Measurements from ENCODE around the gene BCAN. TPM values are rescaled to one million over a fixed set of nuclear protein-coding genes. Genes with fewer than 3 reads are reported as not detected.

Gene BCAN
- total RNA-seq, 1 donor from 2014 or later, result 1.1 TPM

- DNase-seq (ENCODE audit: low spot score), result no peak
These were observed 2.2 kb downstream of the BCAN start for GRCh38 chr1:156644146-156644545.

GRCh38 chr1:156644640-156645039 is 2.7 kb downstream of the BCAN start:
- no peak for DNase-seq (ENCODE audit: low spot score)

- no peak for DNase-seq (ENCODE audit: low spot score)
These were observed 3.1 kb downstream of the BCAN start for GRCh38 chr1:156645056-156645455.

- no peak for DNase-seq (ENCODE audit: low spot score)
These were observed 3.7 kb downstream of the BCAN start for GRCh38 chr1:156645666-156646065.

GRCh38 chr1:156646738-156647211 is 4.9 kb downstream of the BCAN start:
- no peak for DNase-seq (ENCODE audit: low spot score)

GRCh38 chr1:156647351-156647750 is 5.4 kb downstream of the BCAN start:
- no peak for DNase-seq (ENCODE audit: low spot score)

- no peak for DNase-seq (ENCODE audit: low spot score)
These were observed 6.6 kb downstream of the BCAN start for GRCh38 chr1:156648496-156648895.

- no peak for DNase-seq (ENCODE audit: low spot score)
These were observed 7.0 kb downstream of the BCAN start for GRCh38 chr1:156648951-156649350.

GRCh38 chr1:156652131-156652991 is 10.4 kb downstream of the BCAN start:
- no peak for DNase-seq (ENCODE audit: low spot score)

GRCh38 chr1:156652992-156653355 is 11.1 kb downstream of the BCAN start:
- no peak for DNase-seq (ENCODE audit: low spot score)

GRCh38 chr1:156654700-156655099 is 12.8 kb downstream of the BCAN start:
- no peak for DNase-seq (ENCODE audit: low spot score)

GRCh38 chr1:156655151-156655903 is 13.4 kb downstream of the BCAN start:
- no peak for DNase-seq (ENCODE audit: low spot score)

GRCh38 chr1:156655904-156656516 is 14.1 kb downstream of the BCAN start:
- DNase-seq (ENCODE audit: low spot score), result no peak

- peak; percentile 81 for DNase-seq (ENCODE audit: low spot score)
These were observed 15.2 kb downstream of the BCAN start for GRCh38 chr1:156656806-156657740.

GRCh38 chr1:156657741-156658319 is 15.9 kb downstream of the BCAN start:
- no peak for DNase-seq (ENCODE audit: low spot score)

GRCh38 chr1:156658496-156658895 is 16.6 kb downstream of the BCAN start:
- no peak for DNase-seq (ENCODE audit: low spot score)

GRCh38 chr1:156658945-156659574 is 17.1 kb downstream of the BCAN start:
- DNase-seq (ENCODE audit: low spot score), result no peak

GRCh38 chr1:156659661-156659987 is 17.7 kb downstream of the BCAN start:
- no peak for DNase-seq (ENCODE audit: low spot score)

- peak; percentile 96 for DNase-seq (ENCODE audit: low spot score)
These were observed 18.3 kb downstream of the BCAN start for GRCh38 chr1:156659988-156660751.

GRCh38 chr1:156660752-156661112 is 18.8 kb downstream of the BCAN start:
- DNase-seq (ENCODE audit: low spot score), result no peak
